Neural cell (in vitro differentiated cells): ENCODE measurements around the gene SLC6A4. TPM values are rescaled to one million over a fixed set of nuclear protein-coding genes. Genes with fewer than 3 reads are reported as not detected.

Experiments used
- H2AFZ ChIP-seq: fragments of 200-600, 300-800 bp; sonication (generic), shearing (Covaris generic); 2 replicates; pipeline ENCODE4 v1.6.0; 2014; ENCODE audit warnings: low read depth, mild to moderate bottlenecking, antibody characterized with exemption, low read length, moderate library complexity
- H3F3A ChIP-seq: fragments of 200-600 bp; shearing (Covaris generic); 2 replicates; pipeline ENCODE4 v1.6.1; 2016; ENCODE audit warnings: mild to moderate bottlenecking, moderate library complexity, mixed read lengths, antibody characterized with exemption, low read length; ENCODE audit not compliant: insufficient read depth, poor library complexity, severe bottlenecking
- H3K27ac ChIP-seq: fragments of 200-600, 300-800 bp; sonication (generic), shearing (Covaris generic); 2 replicates; pipeline ENCODE4 v1.5.1; 2014; ENCODE audit warnings: mild to moderate bottlenecking, low read length, moderate library complexity
- H3K27me3 ChIP-seq: fragments of 300-800, 200-600 bp; sonication (generic), shearing (Covaris generic); 2 replicates; pipeline ENCODE4 v1.6.0; 2014; ENCODE audit warnings: mild to moderate bottlenecking, low read depth, low read length, moderate library complexity; ENCODE audit not compliant: insufficient read depth
- H3K36me3 ChIP-seq: fragments of 300-800, 200-600 bp; sonication (generic), shearing (Covaris generic); 2 replicates; pipeline ENCODE4 v1.5.1; 2014; ENCODE audit warnings: mild to moderate bottlenecking, antibody characterized with exemption, low read length, moderate library complexity; ENCODE audit not compliant: insufficient read depth
- H3K4me2 ChIP-seq: fragments of 300-800, 200-600 bp; sonication (generic), shearing (Covaris generic); 2 replicates; pipeline ENCODE4 v1.6.0; 2014; ENCODE audit warnings: mild to moderate bottlenecking, low read length
- H3K4me3 ChIP-seq: fragments of 300-800, 200-600 bp; sonication (generic), shearing (Covaris generic); 2 replicates; pipeline ENCODE4 v1.5.1; 2014; ENCODE audit warnings: mild to moderate bottlenecking, low read length, moderate library complexity
- H3K79me2 ChIP-seq: fragments of 200-600 bp; shearing (Covaris generic); replicated peaks from 2 replicates; pipeline ENCODE4 v1.6.0; 2014; ENCODE audit warnings: mild to moderate bottlenecking, low read length, moderate library complexity; ENCODE audit not compliant: insufficient read depth
- H3K9ac ChIP-seq: fragments of 300-800, 200-600 bp; sonication (generic), shearing (Covaris generic); 2 replicates; pipeline ENCODE4 v1.6.1; 2016; ENCODE audit warnings: mild to moderate bottlenecking, low read length, mixed read lengths
- H3K9me2 ChIP-seq: fragments of 200-600 bp; shearing (Covaris generic); 2 replicates; pipeline ENCODE4 v1.6.1; 2016; ENCODE audit warnings: mild to moderate bottlenecking, low read length, mixed read lengths; ENCODE audit not compliant: insufficient read depth
- H3K9me3 ChIP-seq: fragments of 200-600, 300-800 bp; sonication (generic), shearing (Covaris generic); 2 replicates; pipeline ENCODE4 v1.6.1; 2016; ENCODE audit warnings: mild to moderate bottlenecking, mixed run types, low read length, moderate library complexity, mixed read lengths
- H4K20me1 ChIP-seq: fragments of 200-600 bp; shearing (Covaris generic); 2 replicates; pipeline ENCODE4 v1.6.1; 2016; ENCODE audit warnings: mild to moderate bottlenecking, mixed run types; ENCODE audit not compliant: insufficient read depth
- EP300 ChIP-seq: fragments of 450-650 bp; conservative IDR thresholded peaks from 2 replicates; pipeline ENCODE4 v1.6.1; 2014; ENCODE audit warnings: antibody characterized with exemption, mild to moderate bottlenecking, moderate library complexity; ENCODE audit not compliant: poor library complexity, severe bottlenecking
- EZH2 ChIP-seq: fragments of 200-600, 300-800 bp; shearing (Covaris generic), sonication (generic); IDR thresholded peaks from 2 replicates; pipeline ENCODE4 v1.6.1; 2014; ENCODE audit warnings: antibody characterized with exemption, low read length, borderline replicate concordance, mild to moderate bottlenecking; ENCODE audit not compliant: insufficient read depth, poor library complexity, severe bottlenecking
- MXI1 ChIP-seq: fragments of 450-650 bp; conservative IDR thresholded peaks from 2 replicates; pipeline ENCODE4 v1.6.1; 2014; ENCODE audit warnings: antibody characterized with exemption, mild to moderate bottlenecking; ENCODE audit not compliant: poor library complexity, severe bottlenecking
- POLR2AphosphoS5 ChIP-seq: IDR thresholded peaks from 2 replicates; pipeline ENCODE4 v1.6.1; 2012
- RAD21 ChIP-seq: fragments of 450-650 bp; conservative IDR thresholded peaks from 2 replicates; pipeline ENCODE4 v1.6.1; 2014; ENCODE audit warnings: antibody characterized with exemption, mild to moderate bottlenecking, moderate library complexity
- SMC3 ChIP-seq: fragments of 450-650 bp; conservative IDR thresholded peaks from 2 replicates; pipeline ENCODE4 v1.6.1; 2014; ENCODE audit warnings: antibody characterized with exemption, mild to moderate bottlenecking, moderate library complexity; ENCODE audit not compliant: poor library complexity
- TAF1 ChIP-seq: IDR thresholded peaks from 2 replicates; pipeline ENCODE4 v1.6.1; 2012; ENCODE audit warnings: low read depth
- polyA plus RNA-seq: library from polyadenylated mRNA; depleted of rRNA; stranded (reverse); fragments of >200 nt; gene quantifications from 2 replicates; pipeline ENCODE4 v1.2.3, GENCODE V29; 2014
- TF ChIP-seq, protein P1 (sequence below): IDR thresholded peaks from 2 replicates; pipeline ENCODE4 v1.6.1; 2012; ENCODE audit warnings: borderline replicate concordance
- TF ChIP-seq, protein P2 (sequence below): fragments of 450-650 bp; IDR thresholded peaks from 2 replicates; pipeline ENCODE4 v1.5.1; 2014; ENCODE audit warnings: antibody characterized with exemption, mild to moderate bottlenecking, moderate library complexity; ENCODE audit not compliant: poor library complexity, severe bottlenecking

Gene SLC6A4
- polyA plus RNA-seq, 1 donor from 2014 or later: 1.1 TPM

DNA sequence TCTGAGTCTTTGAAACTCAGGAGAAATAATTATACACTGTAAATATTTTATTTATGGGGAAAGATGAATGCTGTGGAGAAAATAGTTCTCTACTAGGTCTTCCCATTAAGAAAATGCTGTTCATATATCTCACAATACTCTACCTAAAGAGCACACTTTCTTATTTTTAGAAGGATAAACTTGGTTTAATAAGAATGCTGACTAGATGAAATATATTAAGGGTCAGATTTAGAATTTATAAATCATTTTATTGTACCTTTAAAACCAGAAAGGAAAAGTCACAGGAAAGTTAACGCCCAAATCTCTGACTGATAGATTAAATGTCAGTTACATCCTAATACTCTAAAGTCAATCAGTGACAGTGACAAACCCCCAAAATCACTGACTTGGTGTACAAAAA lies 48.7 kb downstream of the SLC6A4 start:
- Histone ChIP-seq H3K79me2 (no peaks in the 10 kb centered on the region), H3F3A (no peaks in the 10 kb centered on the region), H3K9me3 (no peaks in the 10 kb centered on the region), H2AFZ (no peak overlapping the region), H3K4me3 (no peak overlapping the region), H3K4me2 (no peak overlapping the region), H4K20me1 (no peaks in the 10 kb centered on the region), H3K9ac (no peak overlapping the region), H3K27ac (no peak overlapping the region), H3K9me2 (no peaks in the 10 kb centered on the region), H3K36me3 (no peaks in the 10 kb centered on the region), H3K27me3 (no peaks in the 10 kb centered on the region)
- TF ChIP-seq EZH2 (no peak), EP300 (no peak), RAD21 (no peak), POLR2AphosphoS5 (no peak), TAF1 (no peak), MXI1 (no peak), SMC3 (no peak)
- TF ChIP-seq, protein P1, sequence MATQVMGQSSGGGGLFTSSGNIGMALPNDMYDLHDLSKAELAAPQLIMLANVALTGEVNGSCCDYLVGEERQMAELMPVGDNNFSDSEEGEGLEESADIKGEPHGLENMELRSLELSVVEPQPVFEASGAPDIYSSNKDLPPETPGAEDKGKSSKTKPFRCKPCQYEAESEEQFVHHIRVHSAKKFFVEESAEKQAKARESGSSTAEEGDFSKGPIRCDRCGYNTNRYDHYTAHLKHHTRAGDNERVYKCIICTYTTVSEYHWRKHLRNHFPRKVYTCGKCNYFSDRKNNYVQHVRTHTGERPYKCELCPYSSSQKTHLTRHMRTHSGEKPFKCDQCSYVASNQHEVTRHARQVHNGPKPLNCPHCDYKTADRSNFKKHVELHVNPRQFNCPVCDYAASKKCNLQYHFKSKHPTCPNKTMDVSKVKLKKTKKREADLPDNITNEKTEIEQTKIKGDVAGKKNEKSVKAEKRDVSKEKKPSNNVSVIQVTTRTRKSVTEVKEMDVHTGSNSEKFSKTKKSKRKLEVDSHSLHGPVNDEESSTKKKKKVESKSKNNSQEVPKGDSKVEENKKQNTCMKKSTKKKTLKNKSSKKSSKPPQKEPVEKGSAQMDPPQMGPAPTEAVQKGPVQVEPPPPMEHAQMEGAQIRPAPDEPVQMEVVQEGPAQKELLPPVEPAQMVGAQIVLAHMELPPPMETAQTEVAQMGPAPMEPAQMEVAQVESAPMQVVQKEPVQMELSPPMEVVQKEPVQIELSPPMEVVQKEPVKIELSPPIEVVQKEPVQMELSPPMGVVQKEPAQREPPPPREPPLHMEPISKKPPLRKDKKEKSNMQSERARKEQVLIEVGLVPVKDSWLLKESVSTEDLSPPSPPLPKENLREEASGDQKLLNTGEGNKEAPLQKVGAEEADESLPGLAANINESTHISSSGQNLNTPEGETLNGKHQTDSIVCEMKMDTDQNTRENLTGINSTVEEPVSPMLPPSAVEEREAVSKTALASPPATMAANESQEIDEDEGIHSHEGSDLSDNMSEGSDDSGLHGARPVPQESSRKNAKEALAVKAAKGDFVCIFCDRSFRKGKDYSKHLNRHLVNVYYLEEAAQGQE: no peak
- TF ChIP-seq, protein P2, sequence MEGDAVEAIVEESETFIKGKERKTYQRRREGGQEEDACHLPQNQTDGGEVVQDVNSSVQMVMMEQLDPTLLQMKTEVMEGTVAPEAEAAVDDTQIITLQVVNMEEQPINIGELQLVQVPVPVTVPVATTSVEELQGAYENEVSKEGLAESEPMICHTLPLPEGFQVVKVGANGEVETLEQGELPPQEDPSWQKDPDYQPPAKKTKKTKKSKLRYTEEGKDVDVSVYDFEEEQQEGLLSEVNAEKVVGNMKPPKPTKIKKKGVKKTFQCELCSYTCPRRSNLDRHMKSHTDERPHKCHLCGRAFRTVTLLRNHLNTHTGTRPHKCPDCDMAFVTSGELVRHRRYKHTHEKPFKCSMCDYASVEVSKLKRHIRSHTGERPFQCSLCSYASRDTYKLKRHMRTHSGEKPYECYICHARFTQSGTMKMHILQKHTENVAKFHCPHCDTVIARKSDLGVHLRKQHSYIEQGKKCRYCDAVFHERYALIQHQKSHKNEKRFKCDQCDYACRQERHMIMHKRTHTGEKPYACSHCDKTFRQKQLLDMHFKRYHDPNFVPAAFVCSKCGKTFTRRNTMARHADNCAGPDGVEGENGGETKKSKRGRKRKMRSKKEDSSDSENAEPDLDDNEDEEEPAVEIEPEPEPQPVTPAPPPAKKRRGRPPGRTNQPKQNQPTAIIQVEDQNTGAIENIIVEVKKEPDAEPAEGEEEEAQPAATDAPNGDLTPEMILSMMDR: no peak

DNA sequence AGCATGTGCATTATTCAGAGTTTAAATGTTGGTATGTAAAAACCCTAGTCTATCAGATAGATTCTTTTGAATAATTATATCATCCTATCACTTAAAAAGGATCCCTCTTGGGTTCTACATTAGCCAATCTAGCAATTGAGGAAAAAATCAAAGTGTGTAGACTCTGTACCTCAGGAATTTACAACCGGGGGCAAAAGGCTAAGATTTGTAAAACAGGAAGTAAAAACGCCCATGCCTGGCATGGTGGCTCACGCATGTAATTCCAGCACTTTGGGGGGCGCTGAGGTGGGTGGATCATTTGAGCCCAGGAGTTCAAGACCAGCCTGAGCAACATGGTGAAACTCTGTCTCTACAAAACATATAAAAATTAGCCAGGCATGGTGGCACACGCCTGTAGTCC lies 58.6 kb downstream of the SLC6A4 start:
- H3K79me2 ChIP-seq: no peaks in the 10 kb centered on the region
- H3K4me2 ChIP-seq: no peak overlapping the region
- no peaks in the 10 kb centered on the region for H3K36me3 ChIP-seq
- H3K27me3 ChIP-seq: no peaks in the 10 kb centered on the region
- no peaks in the 10 kb centered on the region for H3K9me2 ChIP-seq
- TF ChIP-seq SMC3 (no peak), MXI1 (no peak), EP300 (no peak)
- TF ChIP-seq, protein P2: no peak
- no peaks in the 10 kb centered on the region for H4K20me1 ChIP-seq
- no peak overlapping the region for H3K9ac ChIP-seq
- H3K27ac ChIP-seq: no peak overlapping the region
- no peak overlapping the region for H2AFZ ChIP-seq
- H3K4me3 ChIP-seq: no peak overlapping the region
- no peaks in the 10 kb centered on the region for H3F3A ChIP-seq
- no peaks in the 10 kb centered on the region for H3K9me3 ChIP-seq
